DMS 273 (cell line): Measurements from ENCODE around the gene SLC17A9.
"Not testable (repeated sequence)": the region's sequence is repeated elsewhere in the genome, so short reads cannot be mapped to it uniquely, and the experiment has no call there.

Experiments
- DNase-seq: peaks from one replicate; lab custom pipeline; 2025; ENCODE audit not compliant: unreplicated experiment; lab: John Stamatoyannopoulos, UW

The SLC17A9 gene

GRCh38 chr20:62920039-62920645 is 32.4 kb upstream of the SLC17A9 start:
- no peak for DNase-seq

- peak; percentile 80 for DNase-seq
Measured at GRCh38 chr20:62921119-62921687, 31.3 kb upstream of the SLC17A9 start.

- DNase-seq = no peak
Measured at GRCh38 chr20:62922451-62922921, 30.0 kb upstream of the SLC17A9 start.

GRCh38 chr20:62923059-62923668 is 29.3 kb upstream of the SLC17A9 start:
- not testable (repeated sequence) for DNase-seq

- DNase-seq = no peak
Measured at GRCh38 chr20:62923669-62924441, 28.7 kb upstream of the SLC17A9 start.

GRCh38 chr20:62924442-62925075 is 27.9 kb upstream of the SLC17A9 start:
- DNase-seq = peak; percentile 56

- no peak for DNase-seq
Measured at GRCh38 chr20:62925076-62925419, 27.5 kb upstream of the SLC17A9 start.

GRCh38 chr20:62925420-62926228 is 26.9 kb upstream of the SLC17A9 start:
- peak; percentile 64 for DNase-seq

- peak; percentile 93 for DNase-seq
Measured at GRCh38 chr20:62926229-62927127, 26.0 kb upstream of the SLC17A9 start, which contains the start of gene DIDO1. Gene DIDO1 (minus strand): TSS chr20:62926505.

- DNase-seq = no peak
Measured at GRCh38 chr20:62927128-62927705, 25.3 kb upstream of the SLC17A9 start.

- DNase-seq = no peak
Measured at GRCh38 chr20:62928246-62928939, 24.1 kb upstream of the SLC17A9 start.

- DNase-seq = no peak
Measured at GRCh38 chr20:62929051-62929538, 23.4 kb upstream of the SLC17A9 start.

GRCh38 chr20:62931464-62931863 is 21.0 kb upstream of the SLC17A9 start:
- no peak for DNase-seq

GRCh38 chr20:62933966-62934365 is 18.5 kb upstream of the SLC17A9 start:
- no peak for DNase-seq

GRCh38 chr20:62935204-62935967 is 17.1 kb upstream of the SLC17A9 start:
- no peak for DNase-seq

GRCh38 chr20:62935968-62936585 is 16.4 kb upstream of the SLC17A9 start:
- no peak for DNase-seq
